ENCODE data around the gene CDO1.
"Not testable (repeated sequence)": the region's sequence is repeated elsewhere in the genome, so short reads cannot be mapped to it uniquely, and the experiment has no call there.

CDO1 gene

DNA sequence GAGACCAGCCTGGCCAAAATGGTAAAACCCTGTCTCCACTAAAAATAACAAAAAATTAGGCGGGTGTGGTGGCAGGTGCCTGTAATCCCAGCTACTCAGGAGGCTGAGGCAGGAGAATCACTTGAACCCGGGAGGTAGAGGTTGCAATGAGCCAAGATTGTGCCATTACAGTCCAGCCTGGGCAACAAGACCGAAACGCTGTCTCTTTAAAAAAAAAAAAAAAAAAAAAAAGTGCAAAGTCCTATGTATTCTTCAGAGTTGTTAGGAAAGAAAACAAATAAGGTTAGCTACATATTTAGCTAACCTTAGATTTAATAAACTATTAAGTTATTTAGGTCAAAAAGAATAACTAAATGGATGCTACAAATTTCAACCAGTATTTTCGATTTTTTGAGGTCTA is 13.5 kb upstream of the CDO1 start:
- DNase-seq (ENCODE audit: low read depth) = no peak

DNA sequence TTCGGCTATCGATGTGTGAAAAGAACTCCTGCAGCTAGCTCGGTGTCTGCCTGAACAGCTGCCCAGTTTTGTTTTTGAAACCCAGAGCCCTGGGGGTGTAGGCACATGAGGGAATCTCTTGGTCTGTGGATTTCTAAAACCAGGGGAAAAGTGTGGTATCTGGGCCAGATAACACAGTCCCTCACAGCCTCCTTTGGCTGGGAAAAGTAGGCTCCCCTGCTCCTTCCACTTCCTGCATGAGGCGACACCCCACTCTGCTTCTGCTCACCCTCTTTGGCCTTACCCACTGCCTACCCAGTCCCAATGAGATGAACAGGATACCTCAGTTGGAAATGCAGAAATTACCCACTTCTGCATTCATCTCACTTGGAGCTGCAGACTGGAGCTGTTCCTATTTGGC is 9.5 kb upstream of the CDO1 start:
- no peak for DNase-seq (ENCODE audit: low read depth)

DNA sequence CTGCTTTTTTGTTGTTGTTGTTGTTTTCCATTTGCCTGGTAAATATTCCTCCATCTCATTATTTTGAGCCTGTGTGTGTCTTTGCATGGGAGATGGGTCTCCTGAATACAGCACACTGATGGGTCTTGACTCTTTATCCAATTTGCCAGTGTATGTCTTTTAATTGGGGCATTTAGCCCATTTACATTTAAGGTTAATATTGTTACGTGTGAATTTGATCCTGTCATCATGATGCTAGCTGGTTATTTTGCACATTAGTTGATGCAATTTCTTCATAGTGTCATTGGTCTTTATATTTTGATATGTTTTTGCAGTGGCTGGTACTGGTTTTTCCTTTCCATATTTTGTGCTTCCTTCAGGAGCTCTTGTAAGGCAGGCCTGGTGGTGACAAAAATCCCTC is 8.5 kb upstream of the CDO1 start:
- not testable (repeated sequence) for DNase-seq (ENCODE audit: low read depth)

DNA sequence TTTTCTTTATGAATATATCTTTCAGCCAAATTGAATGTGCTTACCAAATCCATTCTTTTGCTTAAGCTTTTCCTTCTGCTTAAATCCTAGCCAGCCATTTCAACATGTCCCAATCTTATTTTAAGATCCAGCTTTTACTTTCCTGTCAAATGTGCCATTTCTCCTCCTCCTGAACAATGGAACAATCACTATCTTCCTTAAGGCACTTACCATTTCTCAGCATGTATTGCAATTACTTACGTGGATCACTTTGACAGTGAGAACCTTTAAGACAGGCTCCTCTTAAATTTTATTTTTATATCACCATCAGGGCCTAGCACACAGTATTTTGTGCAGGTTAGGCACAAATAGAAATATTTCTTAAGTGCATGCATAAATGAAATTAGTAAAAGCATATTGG is 4.4 kb upstream of the CDO1 start:
- no peak for DNase-seq (ENCODE audit: low read depth)

DNA sequence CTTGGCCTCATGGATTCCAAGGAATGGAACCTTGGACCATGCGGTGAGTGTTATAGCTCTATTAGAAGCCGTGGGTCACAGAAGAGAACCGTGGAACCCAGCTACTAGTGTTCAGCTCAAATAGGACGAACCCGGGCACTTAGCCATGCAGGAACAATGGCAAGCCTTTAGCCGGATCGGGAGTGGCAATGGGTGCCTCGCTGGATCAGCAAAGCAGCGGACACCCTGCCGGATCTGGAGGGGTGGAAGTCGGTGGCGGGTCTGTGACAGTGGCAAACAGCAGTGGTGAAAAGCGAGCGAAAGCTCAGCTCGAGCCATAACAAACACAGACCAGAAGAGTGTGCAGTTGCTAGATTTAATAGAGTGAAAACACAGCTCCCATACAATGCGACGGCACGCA is 2.4 kb upstream of the CDO1 start:
- DNase-seq (ENCODE audit: low read depth) = no peak

DNA sequence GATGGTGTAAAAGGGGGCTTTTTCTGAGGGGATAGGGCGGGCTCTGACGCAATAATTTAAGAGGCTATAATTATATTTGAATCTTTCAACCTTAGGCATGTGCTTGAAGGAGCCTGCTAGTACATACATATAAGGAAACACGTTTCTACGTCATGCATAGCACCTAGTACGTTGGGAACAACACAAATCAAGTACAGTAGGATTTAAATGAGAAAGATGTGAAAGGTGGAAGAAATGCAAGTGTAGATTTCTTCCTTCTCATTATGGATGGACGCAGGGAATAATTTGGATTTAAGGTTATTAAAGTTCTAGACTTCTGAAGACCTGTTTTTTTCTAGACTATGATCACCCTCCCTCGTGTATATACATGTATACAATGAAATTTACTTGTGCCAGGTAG is 927 bp upstream of the CDO1 start:
- no peak for DNase-seq (ENCODE audit: low read depth)

DNA sequence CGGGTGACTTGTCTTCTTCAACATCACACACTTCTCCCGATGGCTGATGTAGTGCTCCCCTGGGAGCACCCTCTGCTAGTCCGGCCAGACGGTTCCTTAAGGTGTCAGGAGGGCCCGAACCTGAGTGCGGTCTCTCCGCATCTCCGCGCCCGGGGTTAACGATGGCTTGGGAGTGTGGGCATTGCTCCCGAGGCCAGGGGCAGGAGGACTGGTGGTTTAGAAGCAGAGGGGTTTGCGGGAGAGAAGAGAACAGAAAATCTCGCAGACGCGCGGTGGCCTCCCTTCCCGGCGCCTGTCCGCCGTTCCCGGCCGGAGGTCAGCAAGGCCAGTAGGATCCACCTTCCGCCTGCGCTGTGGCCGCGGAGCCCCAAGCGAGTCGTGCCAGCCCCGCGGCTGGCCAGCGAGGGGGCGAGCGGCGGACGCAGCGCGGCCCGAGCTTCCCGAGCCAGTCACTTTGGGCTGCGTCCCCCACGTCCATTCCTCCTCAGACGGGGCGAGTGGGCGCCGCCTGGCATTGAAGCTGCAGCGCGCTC is 700 bp downstream of the CDO1 start:
- DNase-seq (ENCODE audit: low read depth) = peak; percentile 38

DNA sequence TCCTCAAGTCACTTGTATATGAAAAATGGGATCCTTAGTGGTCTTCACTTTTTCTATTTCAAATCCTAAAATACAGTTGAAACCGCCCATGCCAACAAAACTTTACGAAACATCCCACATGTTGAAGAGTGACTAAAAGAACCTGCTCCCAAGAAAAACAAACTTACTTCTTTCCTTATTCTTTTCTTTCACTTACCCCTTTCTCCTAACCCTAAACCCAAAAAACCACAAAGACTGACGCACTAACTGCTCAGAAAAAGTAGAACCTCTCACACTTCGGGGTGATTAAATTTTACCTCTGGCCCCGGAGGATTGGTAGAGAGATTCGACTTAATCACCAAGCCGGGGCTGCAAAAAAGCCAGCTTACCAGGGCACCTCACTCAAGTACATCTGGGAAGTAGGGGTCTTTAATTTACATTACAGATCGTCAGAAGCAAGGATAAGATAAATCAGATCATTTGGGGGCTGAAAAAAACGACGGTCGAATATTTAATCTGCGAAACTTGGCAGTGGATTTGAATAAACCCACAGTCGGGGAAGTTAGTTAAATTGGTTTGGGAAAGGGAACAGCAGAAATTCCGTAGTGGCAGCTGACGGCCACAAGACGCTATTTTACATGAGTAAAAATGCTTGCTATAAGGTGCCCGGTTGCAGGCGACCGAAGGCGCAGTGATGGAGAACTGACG is 1.3 kb downstream of the CDO1 start:
- peak; percentile 16 for DNase-seq (ENCODE audit: low read depth)

DNA sequence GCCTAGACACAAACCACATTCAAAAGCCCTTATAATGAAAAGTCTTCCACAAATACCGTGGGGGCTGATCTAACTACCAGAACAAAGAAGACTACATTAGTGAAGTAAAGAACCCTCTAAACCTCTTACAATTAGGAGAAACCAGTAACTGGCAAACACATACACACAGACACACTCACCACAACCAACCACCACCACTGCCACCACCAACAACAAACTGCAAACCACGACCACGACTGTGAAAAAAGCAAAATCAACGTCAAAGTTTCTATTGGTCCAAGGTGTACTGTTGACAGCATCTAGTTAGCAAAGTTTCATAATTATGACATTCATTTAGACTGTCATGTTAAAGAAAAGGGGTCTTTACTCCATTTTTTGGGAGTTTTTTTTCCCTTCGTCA is 2.7 kb downstream of the CDO1 start:
- DNase-seq (ENCODE audit: low read depth) = no peak

DNA sequence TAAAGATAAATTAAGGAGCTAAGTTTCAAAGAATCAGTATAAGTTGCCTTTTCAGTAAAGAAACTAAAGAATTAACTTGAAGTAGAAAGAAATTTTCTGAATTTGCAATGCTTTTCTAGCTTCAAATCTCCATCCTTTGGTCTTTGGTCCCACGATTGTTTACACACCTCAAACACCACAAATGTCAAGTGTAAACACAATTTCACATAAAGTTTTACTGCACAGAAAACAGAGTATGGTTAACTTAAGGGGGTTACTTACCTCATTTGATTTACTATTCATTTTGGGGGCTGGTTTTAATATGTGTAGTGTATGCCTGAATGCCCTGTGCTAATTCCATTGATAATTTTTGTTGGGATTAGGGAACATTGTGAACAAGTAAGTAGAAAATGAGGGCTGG is 4.1 kb downstream of the CDO1 start:
- DNase-seq (ENCODE audit: low read depth) = no peak

DNA sequence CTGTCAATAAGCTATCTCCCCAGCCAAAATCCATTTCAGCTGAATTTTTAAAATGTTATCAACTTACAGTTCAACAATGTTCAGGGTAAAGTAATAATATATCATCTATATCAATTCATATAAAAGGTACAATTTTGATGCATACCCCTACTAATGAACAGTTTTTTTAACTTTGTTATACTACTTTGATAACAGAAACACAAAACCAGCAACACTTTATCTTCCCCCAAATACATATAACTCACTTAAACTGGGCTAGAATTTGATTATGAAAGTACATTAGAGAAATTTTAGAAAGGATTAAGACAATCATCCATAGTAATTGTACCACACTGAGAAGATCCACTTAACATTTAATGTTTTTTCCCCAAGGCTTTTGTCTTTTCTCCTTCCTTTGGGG is 5.1 kb downstream of the CDO1 start:
- no peak for DNase-seq (ENCODE audit: low read depth)

DNA sequence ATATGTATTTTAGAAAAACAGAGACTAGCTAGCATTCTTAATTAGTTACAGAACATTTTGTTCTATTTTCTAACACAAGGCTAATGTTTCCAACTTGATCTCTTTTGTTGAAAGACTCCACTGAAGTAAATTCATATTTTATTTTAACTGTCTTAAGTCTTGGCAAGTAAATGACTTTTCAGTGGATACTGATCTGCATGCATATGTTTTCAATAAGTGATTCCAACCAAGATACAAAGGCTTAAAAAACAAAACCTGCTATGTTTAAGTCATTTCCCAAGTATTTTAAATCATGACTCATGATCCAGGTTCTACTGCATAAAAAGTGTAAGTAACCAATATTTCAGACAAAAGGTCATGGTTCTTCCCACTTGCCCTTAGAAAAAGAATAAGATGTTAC is 5.7 kb downstream of the CDO1 start:
- DNase-seq (ENCODE audit: low read depth) = peak; percentile 32

DNA sequence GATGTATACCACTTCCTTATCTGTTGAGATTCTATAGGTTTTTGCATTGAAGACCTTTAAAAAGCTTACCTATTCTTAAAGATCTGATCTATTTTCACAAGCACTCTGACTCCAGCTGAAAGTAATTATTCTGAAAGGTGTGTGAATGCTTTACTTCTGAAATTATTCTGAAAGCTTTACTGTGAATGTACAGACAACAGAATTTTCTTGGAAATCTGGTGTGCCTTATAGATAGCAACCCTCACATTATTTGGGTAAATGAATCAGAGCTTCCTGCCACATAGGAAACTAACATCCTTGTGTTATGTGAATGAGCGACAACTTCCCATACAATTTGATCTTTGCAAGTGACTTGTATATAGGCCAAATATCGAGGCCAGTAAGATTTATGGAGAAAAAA is 6.5 kb downstream of the CDO1 start:
- no peak for DNase-seq (ENCODE audit: low read depth)

DNA sequence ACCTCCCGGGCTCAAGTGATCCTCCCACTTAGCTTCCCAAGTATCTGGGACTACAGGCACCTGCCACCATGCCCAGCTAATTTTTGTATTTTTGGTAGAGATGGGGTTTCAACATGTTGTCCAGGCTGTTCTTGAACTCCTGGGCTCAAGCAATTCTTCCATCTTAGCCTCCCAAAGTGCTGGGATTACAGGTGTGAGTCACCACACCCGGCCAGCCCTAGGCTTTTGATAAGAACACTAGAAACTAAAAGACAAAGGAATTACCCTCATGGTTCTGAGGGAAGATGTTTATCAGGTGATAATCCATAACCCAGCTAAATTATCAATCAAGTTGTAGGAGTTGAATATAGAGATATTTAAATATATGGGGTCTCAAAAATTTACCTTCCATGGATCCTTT is 8.4 kb downstream of the CDO1 start:
- DNase-seq (ENCODE audit: low read depth) = not testable (repeated sequence)

DNA sequence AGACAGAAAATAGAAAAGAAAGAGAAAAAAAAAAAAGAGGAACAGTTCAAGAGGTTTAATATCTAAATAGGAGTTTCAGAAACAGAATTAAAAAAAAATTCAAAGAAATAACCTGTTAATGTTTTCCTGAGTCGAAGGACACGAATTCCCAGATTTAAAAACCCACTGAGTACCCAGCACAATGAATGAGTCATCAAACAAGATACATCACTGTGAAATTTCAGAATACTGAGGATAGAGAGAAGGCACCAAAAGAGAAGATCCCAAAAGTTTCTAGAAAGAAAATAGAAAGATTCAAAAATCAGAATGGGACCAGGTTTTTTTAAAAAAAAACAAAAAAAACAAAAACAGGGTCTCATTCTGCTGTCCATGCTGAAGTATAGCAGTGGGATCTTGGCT is 8.8 kb downstream of the CDO1 start:
- DNase-seq (ENCODE audit: low read depth) = no peak

DNA sequence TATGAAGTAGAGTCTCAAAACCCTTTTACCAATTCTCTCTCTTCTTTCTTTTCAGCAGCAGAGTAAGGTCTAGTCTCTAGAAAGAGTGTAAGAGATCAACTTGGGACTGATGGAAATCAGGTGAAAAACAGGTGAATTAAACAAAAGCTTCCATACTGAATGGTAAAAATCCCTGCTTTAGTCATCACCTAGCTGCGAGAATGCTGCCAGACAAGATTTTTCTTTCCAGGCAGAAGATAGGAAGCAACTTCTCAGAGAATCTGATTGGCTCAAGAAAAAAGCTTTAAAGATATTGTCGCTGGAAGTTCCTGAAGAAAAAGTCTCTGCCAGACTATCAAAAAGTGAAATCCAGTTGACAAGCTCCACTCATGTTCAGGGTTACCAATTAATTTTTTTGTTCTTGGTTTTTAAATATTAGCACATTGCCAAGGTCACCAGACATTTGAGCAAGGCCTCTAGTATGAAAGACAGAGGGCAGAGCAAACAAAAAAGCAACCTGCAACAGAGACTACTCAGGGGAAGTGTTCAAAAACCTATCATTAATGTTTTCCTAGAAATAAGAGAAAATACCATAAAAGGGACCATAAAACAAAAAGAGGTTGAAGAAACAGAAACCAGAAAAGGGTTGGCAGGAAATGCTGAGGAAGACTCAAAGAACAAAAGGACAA is 9.3 kb downstream of the CDO1 start:
- DNase-seq (ENCODE audit: low read depth) = no peak

DNA sequence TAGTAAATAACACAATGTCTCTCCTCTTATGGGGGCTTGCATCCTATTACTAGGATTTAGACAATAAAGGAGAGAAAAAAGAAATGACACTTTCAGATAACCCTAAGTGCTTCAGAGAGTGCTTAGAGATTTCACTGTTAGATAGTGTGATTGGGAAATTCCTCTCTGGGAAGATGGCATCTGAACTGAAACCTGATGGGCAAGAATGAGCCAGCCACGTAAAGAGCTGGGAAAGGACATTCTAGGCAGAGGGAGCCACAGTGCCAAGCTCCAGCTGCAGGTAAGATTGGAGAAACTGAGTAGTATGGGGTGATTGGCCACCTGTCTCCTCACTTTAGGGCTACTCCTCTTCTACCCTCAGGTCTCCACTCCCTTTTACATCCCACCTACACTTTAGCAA is 14.5 kb downstream of the CDO1 start:
- DNase-seq (ENCODE audit: low read depth) = no peak

DNA sequence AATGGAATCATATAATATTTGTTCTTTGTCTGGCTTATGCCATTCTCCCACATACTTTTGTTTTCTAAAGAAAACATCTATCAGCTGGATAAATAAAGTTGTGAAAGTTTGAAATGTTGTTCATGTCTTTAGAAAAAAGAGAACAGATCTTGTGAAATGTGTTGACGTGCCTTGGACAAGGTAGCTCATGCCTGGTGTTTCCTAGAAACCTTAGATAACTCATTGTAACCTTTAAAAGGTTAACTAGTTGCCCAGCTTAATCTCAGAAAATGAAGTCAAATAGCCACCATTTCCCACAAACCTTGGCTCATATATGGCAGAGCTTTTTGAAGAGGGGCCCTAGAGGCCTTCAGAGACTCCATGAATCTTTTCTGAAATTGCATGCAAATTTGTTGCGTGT is 15.3 kb downstream of the CDO1 start:
- no peak for DNase-seq (ENCODE audit: low read depth)

DNA sequence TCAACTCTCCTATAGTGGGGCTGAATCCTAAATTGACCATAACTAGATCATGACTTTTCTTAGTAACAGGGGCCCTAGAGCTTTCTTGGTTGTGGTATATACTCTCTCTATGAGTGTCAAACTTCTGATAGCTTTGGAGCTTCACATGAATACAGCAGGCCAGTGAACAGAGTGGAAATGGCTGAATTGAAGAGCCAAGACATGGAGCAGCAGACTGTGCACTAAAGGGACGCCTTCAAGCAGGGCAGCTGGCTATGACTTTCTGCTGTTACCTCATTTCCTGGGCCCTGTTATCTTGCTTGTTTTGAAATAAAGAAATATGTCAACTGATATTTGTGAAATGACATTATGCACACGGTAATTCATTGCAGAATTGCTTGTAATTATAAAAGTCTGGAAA is 16.4 kb downstream of the CDO1 start:
- DNase-seq (ENCODE audit: low read depth) = no peak

DNA sequence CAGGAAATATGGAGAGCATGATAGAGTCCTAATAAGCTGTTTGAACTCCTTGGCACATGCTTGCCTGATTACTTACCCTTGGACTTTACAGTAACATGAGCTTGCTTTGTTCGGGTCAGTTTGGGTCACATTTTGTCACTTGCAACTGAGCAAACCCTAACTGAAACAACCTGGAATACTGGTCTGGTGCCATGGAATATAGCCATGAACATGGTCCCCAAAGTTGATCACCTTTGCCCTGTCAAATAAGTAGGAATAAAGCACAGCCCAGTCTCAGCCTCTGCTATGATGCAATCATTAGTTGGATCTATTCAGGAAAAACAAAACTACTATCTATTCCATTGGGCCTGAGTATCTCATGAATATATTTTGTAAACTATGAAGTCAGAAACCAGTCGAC is 18.2 kb downstream of the CDO1 start:
- no peak for DNase-seq (ENCODE audit: low read depth)

DNA sequence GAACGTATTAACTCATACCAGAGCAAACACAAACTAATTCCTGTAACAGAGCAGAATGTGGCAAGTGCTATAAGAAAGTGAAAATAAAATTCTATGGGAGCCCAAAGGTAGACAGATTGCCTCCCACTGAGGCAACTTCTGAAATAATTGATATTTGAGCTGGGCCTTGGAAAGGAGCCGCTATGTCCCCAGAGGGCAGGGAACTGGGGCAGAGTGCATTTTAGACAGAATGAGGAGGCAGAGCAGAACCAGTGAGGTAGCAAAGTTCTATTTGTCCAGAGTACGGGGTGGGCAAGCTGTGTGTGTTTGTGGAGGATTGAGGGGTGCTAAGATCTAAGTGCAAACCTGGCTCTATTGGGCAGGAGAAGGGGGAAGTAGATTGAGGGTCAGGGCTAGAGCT is 19.8 kb downstream of the CDO1 start:
- DNase-seq (ENCODE audit: low read depth) = no peak

DNA sequence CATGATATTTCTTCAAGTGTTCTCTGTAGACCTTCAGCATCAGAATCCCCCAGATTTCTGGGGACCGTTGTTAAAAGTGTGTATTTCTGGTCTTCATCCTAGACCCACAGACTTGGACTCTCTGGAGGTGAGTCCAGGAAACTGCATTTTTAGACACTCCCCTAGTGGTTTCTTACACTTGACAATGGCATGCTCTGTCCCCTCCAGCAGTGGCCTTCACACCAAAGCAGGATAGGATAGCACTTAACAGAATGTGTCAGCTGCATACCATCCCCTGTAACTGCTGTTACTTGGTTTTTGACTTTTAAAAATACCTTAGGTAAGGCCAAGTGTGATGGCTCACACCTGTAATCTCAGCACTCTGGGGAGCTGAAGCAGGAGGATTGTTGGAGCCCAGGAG is 20.8 kb downstream of the CDO1 start:
- no peak for DNase-seq (ENCODE audit: low read depth)

DNA sequence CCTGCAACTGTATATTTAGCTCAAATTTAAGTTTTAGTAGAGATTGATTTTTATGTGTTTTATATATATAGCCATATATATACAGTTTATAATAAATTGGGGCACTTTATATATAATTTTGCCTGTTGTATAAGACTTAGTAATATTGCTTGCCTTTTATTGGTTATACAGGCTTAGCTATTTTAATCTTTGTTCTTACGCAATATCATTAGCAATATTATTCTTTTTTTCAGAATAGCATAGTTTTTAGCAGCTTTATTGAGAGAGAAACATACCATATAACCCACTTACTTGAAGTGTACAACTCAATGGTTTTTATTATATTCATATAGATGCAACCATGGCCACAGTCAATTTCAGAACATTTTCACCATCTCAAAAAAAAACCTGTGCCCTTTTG is 28.0 kb downstream of the CDO1 start:
- no peak for DNase-seq (ENCODE audit: low read depth)

DNA sequence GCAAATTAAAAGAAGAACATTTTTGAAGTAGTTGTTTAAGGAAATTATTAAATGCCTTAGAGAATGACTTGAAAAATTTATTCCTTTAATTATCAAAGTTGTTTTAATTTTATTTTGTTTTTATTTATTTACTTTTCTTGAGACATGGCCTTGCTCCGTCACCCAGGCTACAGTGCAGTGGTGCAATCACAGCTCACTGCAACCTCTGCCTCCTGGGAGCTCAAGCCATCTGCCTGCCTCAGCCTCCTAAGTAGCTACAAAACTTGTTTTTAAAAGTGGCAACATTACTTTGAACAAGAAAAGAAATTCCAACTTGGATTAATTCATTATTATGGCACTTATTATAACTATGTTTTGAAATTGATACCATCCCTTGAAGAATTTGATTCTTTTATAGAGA is 29.0 kb downstream of the CDO1 start:
- DNase-seq (ENCODE audit: low read depth) = no peak

Measured in ELR (cell line).